Measurements from ENCODE around the gene LCK. TPM values are rescaled to one million over a fixed set of nuclear protein-coding genes. Genes with fewer than 3 reads are reported as not detected.
"Not testable (repeated sequence)": the region's sequence is repeated elsewhere in the genome, so short reads cannot be mapped to it uniquely, and the experiment has no call there.

LCK gene
- polyA plus RNA-seq, 4 donors, result 1.3 to 7.4 (median 4.5) TPM

DNA sequence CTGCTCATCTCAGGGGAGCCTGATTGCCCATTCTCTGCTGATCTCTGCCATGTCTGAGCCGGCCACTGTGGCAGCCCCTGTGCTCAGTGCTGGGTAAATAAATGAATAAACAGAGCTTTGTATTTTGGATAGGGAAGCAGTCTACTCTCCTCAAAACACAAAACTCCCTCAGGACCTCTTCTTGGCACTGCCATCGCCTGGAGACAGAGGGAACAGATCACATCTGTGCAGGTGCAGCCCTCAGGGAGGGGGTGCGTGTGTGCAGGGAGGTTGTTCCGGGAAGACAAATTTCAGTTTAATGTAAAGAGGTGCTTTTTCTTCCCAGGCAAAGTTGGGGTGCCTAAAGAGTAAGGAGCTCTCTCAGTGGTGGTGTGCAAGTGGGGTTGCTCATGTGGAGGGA lies 11.7 kb upstream of the LCK start:
- DNase-seq (ENCODE audit: low read depth in 4 of 4, low spot score in 3 of 4), result no peak

DNA sequence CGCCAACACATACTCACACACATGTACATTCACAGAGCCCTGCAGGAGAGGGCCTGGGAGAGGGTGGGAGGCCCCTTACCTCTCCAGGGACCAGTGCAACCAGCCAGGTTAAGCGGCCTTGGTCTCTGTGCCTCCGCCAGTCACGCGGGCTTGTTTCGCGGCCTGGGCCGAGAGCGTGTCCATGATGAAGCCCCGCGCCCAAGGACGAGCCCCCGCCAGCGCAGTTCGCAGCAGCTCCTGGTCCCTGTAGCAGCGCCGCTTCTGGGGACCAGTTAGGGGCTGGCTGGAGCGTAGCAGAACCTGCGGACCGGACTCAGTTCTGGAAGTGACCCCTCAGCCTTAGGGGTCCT lies 11.3 kb upstream of the LCK start:
- no peak for DNase-seq (ENCODE audit: low read depth in 4 of 4, low spot score in 3 of 4)

DNA sequence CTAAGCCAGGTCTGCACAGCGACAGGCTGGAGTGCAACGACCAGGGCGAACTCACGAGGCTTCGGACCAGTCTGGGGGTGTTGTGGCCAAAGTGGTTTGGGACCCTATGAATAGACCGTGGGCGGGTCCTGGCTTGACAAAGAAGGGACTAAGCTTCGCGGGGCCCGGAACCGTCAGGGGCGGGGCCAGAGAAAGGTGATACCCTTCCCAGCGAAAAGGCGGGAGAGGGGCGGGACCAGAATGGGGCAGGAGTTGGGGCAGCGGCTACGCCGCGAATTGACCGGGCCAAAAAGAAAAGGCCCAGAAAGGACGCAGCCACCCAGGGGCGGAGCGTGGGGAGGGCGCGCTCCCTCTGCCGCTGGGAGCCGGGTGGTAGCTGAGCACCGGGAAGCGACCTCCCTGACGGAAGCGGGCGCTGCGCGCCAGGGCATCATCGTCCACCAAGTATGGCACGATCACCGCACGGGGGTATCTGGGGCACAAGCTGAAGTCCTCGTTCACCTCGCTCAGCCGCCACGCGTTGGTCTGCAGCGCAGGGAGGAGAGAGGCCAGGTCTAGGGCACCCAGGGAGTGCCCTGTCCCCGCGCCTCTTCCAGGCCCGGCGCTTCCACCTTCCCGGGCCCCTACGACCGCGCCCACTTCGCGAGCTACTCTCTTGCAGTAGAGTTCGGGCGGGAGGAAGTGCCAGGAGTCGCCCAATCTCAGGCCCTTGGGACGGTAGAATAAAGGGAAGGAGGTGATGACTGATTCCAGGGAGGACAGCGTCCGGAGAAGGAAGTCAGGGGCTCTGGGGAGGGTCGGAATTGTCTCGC lies 10.7 kb upstream of the LCK start:
- DNase-seq (ENCODE audit: low read depth in 4 of 4, low spot score in 3 of 4), result no peak

DNA sequence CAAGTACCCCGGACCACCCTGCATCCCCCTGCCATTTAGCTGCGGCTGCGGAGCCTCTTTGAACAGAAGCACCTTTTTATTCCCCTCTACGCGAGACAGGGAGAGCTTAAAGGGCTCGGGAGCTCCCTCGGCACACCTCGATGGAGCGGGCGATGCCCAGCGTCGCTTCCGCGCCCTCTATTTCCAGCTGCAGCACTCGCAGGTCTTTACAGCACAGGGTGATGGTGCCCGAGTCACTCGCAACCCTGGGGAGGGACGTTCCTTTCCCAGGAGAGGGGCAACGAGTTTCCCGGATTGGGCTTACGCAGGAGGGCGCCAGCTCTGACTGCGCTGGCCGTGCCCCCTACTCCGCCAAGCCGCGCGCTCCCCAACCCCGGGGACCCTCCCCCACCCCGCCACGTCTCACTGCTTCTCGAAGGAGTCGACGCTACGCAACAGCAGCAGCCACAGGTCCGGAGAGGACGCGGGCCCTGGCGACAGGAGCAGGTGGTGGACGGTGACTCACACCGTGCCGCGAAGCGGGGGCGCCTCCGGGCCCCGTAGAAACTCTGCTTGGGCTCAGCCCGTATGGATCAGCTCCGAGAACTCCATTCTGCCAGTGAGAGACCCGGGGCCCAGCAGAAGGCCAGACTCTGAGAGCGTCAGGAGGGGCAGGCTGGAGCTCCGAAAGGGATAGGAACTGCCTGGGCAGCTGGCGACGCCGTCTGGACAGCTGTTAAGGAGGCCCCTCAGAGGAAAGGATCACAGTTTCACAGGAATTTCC lies 9.9 kb upstream of the LCK start:
- DNase-seq (ENCODE audit: low read depth in 4 of 4, low spot score in 3 of 4), result no peak

DNA sequence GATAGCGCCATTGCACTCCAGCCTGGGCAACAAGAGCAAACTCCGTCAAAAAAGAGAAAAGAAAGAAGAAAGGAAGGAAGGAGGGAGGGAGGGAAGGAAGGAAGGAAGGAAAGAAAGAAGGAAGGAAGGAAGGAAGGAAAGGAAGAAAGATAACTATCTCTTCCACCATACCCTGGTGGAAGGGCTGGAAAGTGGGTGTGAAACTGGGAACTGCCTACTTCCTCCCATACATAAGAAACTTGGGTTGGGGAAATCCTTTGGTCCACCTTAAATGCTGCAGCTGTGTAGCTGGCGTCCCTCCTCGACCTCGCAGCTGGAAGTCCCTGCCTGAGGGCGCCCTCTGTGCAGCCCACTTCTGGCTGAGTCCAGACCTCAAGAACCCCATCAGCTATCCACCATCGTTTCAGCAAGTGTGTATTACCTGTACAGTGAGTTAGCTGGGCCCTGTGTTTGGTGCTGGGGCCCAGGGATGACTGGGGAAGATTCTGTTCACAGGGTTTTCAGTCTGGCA lies 8.7 kb upstream of the LCK start:
- no peak for DNase-seq (ENCODE audit: low read depth in 4 of 4, low spot score in 3 of 4)

DNA sequence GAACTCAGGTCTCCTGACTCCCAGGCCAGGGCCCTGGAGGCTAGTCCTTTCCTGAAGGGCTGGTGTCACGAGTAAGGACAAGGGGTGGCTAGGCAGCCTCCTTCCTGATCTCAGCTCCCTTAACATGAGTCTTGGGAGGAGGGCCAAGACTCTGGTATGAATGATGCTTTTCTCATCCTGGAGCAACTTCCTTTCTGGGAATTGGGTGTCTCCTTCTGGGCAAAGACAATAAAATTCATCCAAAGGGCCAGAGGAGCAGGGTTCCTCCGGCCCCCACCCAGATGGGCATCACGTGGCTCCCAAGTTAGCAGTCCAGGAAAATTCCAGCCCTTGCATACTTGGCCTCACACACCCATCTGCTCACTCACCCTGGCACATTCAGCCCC lies 4.2 kb upstream of the LCK start, which contains the start of gene FAM167B:
FAM167B (plus strand) TSS at position 335 of the 386 bp plus-strand sequence. CDS start 200 bp downstream, outside the sequence.
- DNase-seq (ENCODE audit: low read depth in 4 of 4, low spot score in 3 of 4), result no peak

DNA sequence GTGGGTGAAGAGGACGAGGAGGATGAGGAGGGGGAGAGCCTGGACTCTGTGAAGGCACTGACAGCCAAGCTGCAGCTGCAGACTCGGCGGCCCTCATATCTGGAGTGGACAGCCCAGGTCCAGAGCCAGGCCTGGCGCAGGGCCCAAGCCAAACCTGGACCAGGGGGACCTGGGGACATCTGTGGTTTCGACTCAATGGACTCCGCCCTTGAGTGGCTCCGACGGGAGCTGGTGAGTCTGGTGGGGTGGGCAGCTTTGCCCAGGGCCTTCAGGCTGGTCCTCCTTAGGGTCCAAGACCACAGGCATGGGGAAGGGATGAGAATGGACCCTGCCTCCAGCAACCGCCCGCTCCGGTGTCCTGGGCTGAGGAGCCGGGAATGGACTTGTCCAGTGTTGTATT lies 3.6 kb upstream of the LCK start:
- DNase-seq (ENCODE audit: low read depth in 4 of 4, low spot score in 3 of 4), result no peak

- DNase-seq (ENCODE audit: low read depth in 4 of 4, low spot score in 3 of 4), result no peak
These were observed 2.8 kb upstream of the LCK start for GRCh38 chr1:32247983-32248889.

GRCh38 chr1:32249831-32250525 lies 1.1 kb upstream of the LCK start:
- DNase-seq (ENCODE audit: low read depth in 4 of 4, low spot score in 3 of 4), result no peak

DNA sequence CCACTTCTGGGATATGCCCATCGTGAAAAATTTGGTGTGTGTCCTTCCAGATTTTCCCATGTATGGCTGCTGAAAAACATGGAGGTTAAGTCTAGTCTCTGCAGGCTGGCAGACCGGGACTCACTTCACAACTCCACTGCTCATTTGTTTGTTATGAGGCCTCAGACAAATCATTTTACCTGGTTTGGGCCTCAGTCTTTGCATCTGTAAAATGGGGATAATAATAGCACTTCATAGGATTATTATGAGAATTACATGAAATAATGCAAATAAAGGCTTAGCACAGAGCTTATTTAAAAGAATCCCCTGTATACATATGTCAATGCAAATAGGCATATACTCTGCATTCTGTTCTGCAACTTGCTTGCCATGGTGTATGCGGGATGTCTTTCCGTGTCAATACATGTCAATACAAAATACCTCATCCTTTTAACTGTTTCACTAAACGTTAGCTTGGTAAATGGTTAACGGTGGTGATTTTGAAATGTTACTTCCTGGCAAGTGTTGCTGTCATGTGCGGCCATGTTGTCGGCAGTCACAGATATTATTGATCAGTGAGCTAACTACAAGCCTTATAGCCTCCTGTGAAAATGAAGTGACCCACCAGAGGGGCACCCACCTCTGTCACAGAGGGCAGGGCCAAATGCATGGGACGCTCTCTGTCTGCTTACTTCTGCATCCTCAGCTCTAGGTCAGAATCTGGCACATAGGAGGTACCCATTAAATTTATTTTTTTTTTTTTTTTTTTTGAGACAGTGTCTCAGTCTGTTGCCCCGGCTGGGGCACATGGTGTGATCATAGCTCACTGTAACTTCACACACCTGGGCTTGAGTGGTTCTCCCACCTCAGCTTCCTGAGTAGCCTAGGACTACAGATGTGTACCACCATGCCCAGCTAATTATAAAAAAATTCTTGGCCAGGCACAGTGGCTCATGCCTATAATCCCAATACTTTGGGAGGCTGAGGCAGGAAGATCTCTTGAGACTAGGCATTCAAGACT lies 4.3 kb downstream of the LCK start:
- no peak for DNase-seq (ENCODE audit: low read depth in 4 of 4, low spot score in 3 of 4)

- DNase-seq (ENCODE audit: low read depth in 4 of 4, low spot score in 3 of 4), result no peak
These were observed 5.6 kb downstream of the LCK start for GRCh38 chr1:32256473-32257226.

- DNase-seq (ENCODE audit: low read depth in 4 of 4, low spot score in 3 of 4), result no peak
These were observed 6.1 kb downstream of the LCK start for GRCh38 chr1:32257227-32257508.

DNA sequence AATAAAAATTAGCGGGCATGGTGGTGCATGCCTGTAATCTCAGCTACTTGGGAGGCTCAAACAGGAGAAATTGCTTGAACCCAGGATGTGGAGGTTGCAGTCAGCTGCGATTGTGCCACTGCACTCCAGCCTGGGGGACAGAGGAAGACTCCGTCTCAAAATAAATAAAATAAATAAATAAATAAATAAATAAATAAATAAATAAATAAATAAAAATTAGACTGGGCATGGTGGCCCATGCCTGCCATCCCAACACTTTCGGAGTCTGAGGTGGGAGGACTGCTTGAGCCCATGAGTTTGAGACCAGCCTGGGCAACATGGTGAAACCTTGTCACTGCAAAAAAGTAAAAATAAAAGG lies 12.2 kb downstream of the LCK start:
- DNase-seq (ENCODE audit: low read depth in 4 of 4, low spot score in 3 of 4), result not testable (repeated sequence)

GRCh38 chr1:32263744-32264143 lies 12.7 kb downstream of the LCK start:
- DNase-seq (ENCODE audit: low read depth in 4 of 4, low spot score in 3 of 4), result no peak

GRCh38 chr1:32265846-32266245 lies 14.8 kb downstream of the LCK start:
- DNase-seq (ENCODE audit: low read depth in 4 of 4, low spot score in 3 of 4), result no peak

- no peak for DNase-seq (ENCODE audit: low read depth in 4 of 4, low spot score in 3 of 4)
These were observed 16.0 kb downstream of the LCK start for GRCh38 chr1:32266921-32267591.

- no peak for DNase-seq (ENCODE audit: low read depth in 4 of 4, low spot score in 3 of 4)
These were observed 18.7 kb downstream of the LCK start for GRCh38 chr1:32269744-32270143.
